Heart left ventricle (tissue), 16 donors: ENCODE data around the gene ANKRD34C. TPM values are rescaled to one million over a fixed set of nuclear protein-coding genes. Genes with fewer than 3 reads are reported as not detected.

Experiments
- ATAC-seq, 4 donors: fragments of 200-7000 bp; cut with Tn5 transposase; one replicate each; pipeline ENCODE4 v1.9.1; 2020 to 2022; ENCODE audit warnings: moderate library complexity in 4 of 4, mild to moderate bottlenecking in 3 of 4, moderate number of reproducible peaks in 1 of 4
- DNase-seq, 5 donors: peaks; one replicate each; pipeline ENCODE4 v3.0.0-alpha.2; 2020
- H3K27ac ChIP-seq, 12 donors: fragments of 200-600 bp; sonication (generic) in 4 of 12; one replicate each; pipeline versions ENCODE4 v1.5.0 to v1.8.0; 2016 to 2022; ENCODE audit warnings: mild to moderate bottlenecking in 2 of 12
- H3K27me3 ChIP-seq, 9 donors: fragments of 200-600 bp; sonication (generic) in 2 of 9; one replicate each; pipeline versions ENCODE4 v1.5.1 to v1.8.0; 2016 to 2022; ENCODE audit warnings: mild to moderate bottlenecking in 3 of 9
- H3K36me3 ChIP-seq, 9 donors: fragments of 200-600 bp; sonication (generic) in 2 of 9; one replicate each; pipeline versions ENCODE4 v1.5.0 to v1.8.0; 2018 to 2022; ENCODE audit warnings: mild to moderate bottlenecking in 2 of 9
- H3K4me1 ChIP-seq, 12 donors: fragments of 200-600 bp; sonication (generic) in 4 of 12; one replicate each; pipeline versions ENCODE4 v1.5.0 to v1.8.0; 2016 to 2022; ENCODE audit warnings: mild to moderate bottlenecking in 3 of 12
- H3K4me3 ChIP-seq, 12 donors: fragments of 200-600 bp; sonication (generic) in 4 of 12; one replicate each; pipeline versions ENCODE4 v1.5.0 to v1.8.0; 2017 to 2022; ENCODE audit warnings: mild to moderate bottlenecking in 9 of 12, moderate library complexity in 4 of 12
- H3K9me3 ChIP-seq, 12 donors: fragments of 200-600 bp; sonication (generic) in 4 of 12; one replicate each; pipeline versions ENCODE4 v1.5.0 to v1.8.0; 2016 to 2022; ENCODE audit warnings: mild to moderate bottlenecking in 1 of 12
- POLR2A ChIP-seq, 2 donors: fragments of 450-650 bp; IDR thresholded peaks; one replicate each; pipeline ENCODE4 v1.6.1; 2017; ENCODE audit warnings: antibody characterized with exemption in 2 of 2, mild to moderate bottlenecking in 2 of 2, moderate library complexity in 2 of 2
- WGBS, 4 donors: extraction: QIAGEN DNeasy Blood & Tissue Kit in 2 of 4; methylation state at CpG; one replicate each; pipeline versions ENCODE4 v1.1.5 to v1.1.7; 2013 to 2018; 5-methylcytosine and 5-hydroxymethylcytosine counted together
- intact Hi-C, 10 donors: fragments of 100-400 bp; cut with DNase I; formaldehyde crosslinking; loops; one replicate each; pipeline versions ENCODE4 v1.11.1 to v1.14.2; 2022
- polyA plus RNA-seq, 2 donors: library from polyadenylated mRNA; stranded (reverse); fragments of 200-250 nt; gene quantifications; one replicate each; pipeline ENCODE4 v1.2.3, GENCODE V29; 2013
- total RNA-seq, 9 donors: library from RNA; depleted of rRNA in 2 of 9; stranded (reverse); fragments of >200 nt in 2 of 9; fragmentation: NEBNext Ultra II Directional in 3 of 9; extraction: Animal tissue kit (Norgen Biotek cat#: 25700) in 3 of 9; gene quantifications; one replicate each; pipeline versions ENCODE4 v1.1.0 to v1.2.4, GENCODE V29; 2016 to 2023
- TF ChIP-seq, protein P1 (sequence below), 12 donors: fragments of 200-600 bp; sonication (generic) in 4 of 12; IDR thresholded peaks; one replicate each; pipeline versions ENCODE4 v1.5.0 to v1.8.0; 2018 to 2022; ENCODE audit warnings: antibody characterized with exemption in 12 of 12, mild to moderate bottlenecking in 5 of 12
- donor health status: ischemic (EF 13 %, LVEDD 7.1; RV severe dilation, severe dysfunction).
- donor health status: healthy with polysubstance abuse.
- donor health status: DM: no; HTN: yes; CAD: no.
- donor health status: DM: no; HTN: no; CAD: no.
- donor health status: ischemic (EF 25% LVEDD 6.9; RV normal size, moderate dysfunction).
- donor health status: ischemic (EF 25% LVEDD 5.7; RV mildly dilated, moderate dysfunction).
- donor health status: healthy.
- donor health status: DM: yes; HTN: yes; CAD: no.
- donor health status: ischemic (EF 35%, LVEDD 5.7; RV mildly dilated, moderate dysfunction).
- donor health status: nonischemic (EF 11% LVEDD 7.7; RV severe dilation, severe dysfunction).
- donor health status: DM: yes; HTN: yes; CAD: no.
- donor health status: PGD.
- donor health status: ischemic (EF 29% LVEDD 5.4; RV normal size, mild dysfunction).
- donor health status: nonischemic (EF 23%, LVEDD 6.1; RV moderate dilation, normal function).

Gene ANKRD34C
- total and polyA plus RNA-seq, 11 donors: 0.09 to 2.0 (median 0.45) TPM; not detected in 1

DNA sequence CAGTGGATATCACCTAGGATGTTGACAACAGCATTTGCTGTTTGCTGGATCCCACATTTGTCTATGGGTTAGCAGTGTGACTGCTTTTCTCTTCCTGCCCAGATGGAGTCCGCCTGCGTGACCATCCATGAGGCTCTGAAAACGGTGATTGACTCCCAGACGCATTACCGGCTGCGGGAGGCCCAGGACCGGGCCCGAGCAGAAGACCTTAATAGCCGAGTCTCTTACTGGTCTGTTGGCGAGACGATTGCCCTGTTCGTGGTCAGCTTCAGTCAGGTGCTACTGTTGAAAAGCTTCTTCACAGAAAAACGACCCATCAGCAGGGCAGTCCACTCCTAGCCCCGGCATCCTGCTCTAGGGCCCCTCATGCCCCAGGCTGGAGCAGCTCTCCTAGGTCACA lies 39.4 kb downstream of the ANKRD34C start:
- no peak for TF ChIP-seq POLR2A (IDR thresholded peaks at IDR 0.05)
- TF ChIP-seq, protein P1, sequence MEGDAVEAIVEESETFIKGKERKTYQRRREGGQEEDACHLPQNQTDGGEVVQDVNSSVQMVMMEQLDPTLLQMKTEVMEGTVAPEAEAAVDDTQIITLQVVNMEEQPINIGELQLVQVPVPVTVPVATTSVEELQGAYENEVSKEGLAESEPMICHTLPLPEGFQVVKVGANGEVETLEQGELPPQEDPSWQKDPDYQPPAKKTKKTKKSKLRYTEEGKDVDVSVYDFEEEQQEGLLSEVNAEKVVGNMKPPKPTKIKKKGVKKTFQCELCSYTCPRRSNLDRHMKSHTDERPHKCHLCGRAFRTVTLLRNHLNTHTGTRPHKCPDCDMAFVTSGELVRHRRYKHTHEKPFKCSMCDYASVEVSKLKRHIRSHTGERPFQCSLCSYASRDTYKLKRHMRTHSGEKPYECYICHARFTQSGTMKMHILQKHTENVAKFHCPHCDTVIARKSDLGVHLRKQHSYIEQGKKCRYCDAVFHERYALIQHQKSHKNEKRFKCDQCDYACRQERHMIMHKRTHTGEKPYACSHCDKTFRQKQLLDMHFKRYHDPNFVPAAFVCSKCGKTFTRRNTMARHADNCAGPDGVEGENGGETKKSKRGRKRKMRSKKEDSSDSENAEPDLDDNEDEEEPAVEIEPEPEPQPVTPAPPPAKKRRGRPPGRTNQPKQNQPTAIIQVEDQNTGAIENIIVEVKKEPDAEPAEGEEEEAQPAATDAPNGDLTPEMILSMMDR (IDR thresholded peaks at IDR 0.05): no peak
- 88 to 95% (median 92%) methylated on average over 10 to 14 of the region's 14 CpGs for WGBS, 4 donors
- ATAC-seq: no peak

DNA sequence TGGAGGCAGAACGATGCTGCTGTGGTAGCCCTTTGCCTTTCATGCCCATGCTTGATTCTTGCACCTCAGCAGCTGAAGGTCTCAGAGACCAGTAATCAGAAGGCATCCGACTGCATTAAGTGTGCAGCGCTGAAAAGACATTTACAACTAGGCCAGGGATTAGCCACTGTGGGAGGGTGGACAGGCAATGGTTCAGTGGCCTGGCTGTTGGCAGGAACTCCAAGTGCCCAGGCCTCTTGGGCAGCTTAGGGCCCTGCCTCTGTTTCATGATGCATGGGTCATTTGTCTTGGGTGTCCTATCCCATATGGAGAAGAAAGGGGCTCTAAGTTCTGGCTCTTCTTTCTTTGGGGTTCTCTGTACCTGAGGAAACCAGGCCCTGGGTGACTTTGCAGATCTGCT lies 39.8 kb downstream of the ANKRD34C start:
- DNase-seq (no peak), ATAC-seq (no peak)
- no peaks in the 10 kb centered on the region for H3K27me3 ChIP-seq
- no peak overlapping the region for H3K4me3 ChIP-seq
- peaks cover 0 to 73% (median 35%) of the 10 kb centered on the region in 9 donors for H3K36me3 ChIP-seq
- TF ChIP-seq, protein P1 (IDR thresholded peaks at IDR 0.05): no peak
- no peak for TF ChIP-seq POLR2A (IDR thresholded peaks at IDR 0.05)
- H3K4me1 ChIP-seq: no peaks in the 10 kb centered on the region
- H3K27ac ChIP-seq: no peak overlapping the region
- no peaks in the 10 kb centered on the region for H3K9me3 ChIP-seq
- intact Hi-C loops: no loop called here
- 92 to 97% (median 94%) methylated on average over 3 of the region's 3 CpGs for WGBS, 4 donors

More for the DNA sequence above, 39.4 kb downstream of the ANKRD34C start:
- Histone ChIP-seq H3K27ac (no peak overlapping the region), H3K4me1 (no peaks in the 10 kb centered on the region), H3K4me3 (no peak overlapping the region), H3K36me3 (peaks cover 0 to 78% (median 39%) of the 10 kb centered on the region in 9 donors), H3K27me3 (no peaks in the 10 kb centered on the region), H3K9me3 (no peaks in the 10 kb centered on the region)
- DNase-seq: no peak
- intact Hi-C loops: no loop called here

DNA sequence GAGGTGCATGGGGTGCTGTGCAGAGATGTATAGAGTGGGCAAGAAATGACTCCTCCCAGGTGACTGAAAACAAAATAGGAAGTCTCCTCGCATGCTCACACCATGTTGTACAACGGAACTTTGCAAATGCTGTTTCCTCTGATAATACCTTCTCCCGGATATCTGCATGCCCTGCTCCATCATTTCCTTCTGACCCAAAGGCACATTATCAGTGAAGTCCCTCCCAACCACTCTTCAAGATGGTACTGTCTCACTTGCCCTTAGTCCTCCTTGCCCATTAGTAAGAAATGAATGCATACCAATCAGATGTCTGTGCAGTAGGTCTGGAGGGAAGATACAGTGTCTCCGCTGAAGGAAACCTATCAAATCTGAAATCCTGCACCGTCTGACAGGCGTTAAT lies 40.4 kb downstream of the ANKRD34C start:
- Histone ChIP-seq H3K4me1 (no peaks in the 10 kb centered on the region), H3K27me3 (no peaks in the 10 kb centered on the region), H3K4me3 (no peak overlapping the region), H3K27ac (no peak overlapping the region), H3K9me3 (no peaks in the 10 kb centered on the region), H3K36me3 (peaks cover 0 to 67% (median 30%) of the 10 kb centered on the region in 9 donors)
- DNase-seq (no peak), ATAC-seq (no peak)
- intact Hi-C loops: no loop called here
- 60 to 71% (median 63%) methylated on average over 6 of the region's 6 CpGs for WGBS, 4 donors
- no peak for TF ChIP-seq POLR2A (IDR thresholded peaks at IDR 0.05)
- TF ChIP-seq, protein P1 (IDR thresholded peaks at IDR 0.05): no peak

DNA sequence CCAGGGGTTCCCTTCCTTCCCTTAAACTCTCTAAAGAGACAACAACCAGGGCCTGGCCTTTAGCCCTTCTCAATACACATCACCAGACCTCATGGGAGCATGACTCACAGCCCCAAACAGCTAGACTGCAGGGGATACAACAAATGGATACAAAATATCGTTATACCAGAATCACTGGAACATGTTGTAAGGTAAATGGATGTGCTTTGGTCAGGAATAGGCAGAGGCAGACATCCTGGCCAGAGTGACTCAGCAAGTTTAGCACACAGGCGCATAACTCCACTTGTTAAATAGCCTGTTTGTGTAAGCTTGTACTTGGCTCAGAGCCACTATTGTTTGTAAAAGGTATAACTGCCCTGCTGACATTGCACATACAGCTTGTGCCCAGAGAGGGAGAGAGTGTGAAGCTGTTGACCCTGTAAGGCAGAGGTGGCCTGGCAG lies 46.7 kb downstream of the ANKRD34C start:
- ATAC-seq (peak in 1 of 4 donors; percentile 38), DNase-seq (no peak)
- WGBS, 4 donors: 74 to 80% (median 77%) methylated on average over 2 of the region's 2 CpGs
- intact Hi-C loops: no loop called here
- peaks cover 0 to 5% (median 0%) of the 10 kb centered on the region in 12 donors for H3K9me3 ChIP-seq
- H3K27me3 ChIP-seq: no peaks in the 10 kb centered on the region
- H3K27ac ChIP-seq: no peak overlapping the region
- no peak for TF ChIP-seq POLR2A (IDR thresholded peaks at IDR 0.05)
- TF ChIP-seq, protein P1 (IDR thresholded peaks at IDR 0.05): no peak
- H3K4me1 ChIP-seq: no peaks in the 10 kb centered on the region
- no peak overlapping the region for H3K4me3 ChIP-seq
- H3K36me3 ChIP-seq: peaks cover 0 to 16% (median 0%) of the 10 kb centered on the region in 9 donors

Other genes with a start within 250 kb of the ANKRD34C start
- gene RASGRF1, start 191.9 kb upstream of the ANKRD34C start, total RNA-seq: under 1 TPM in 3 of 9 donors, not detected in 6; 0.12 to 0.40 (median 0.25) TPM
- not detected for gene RASGRF1, start 191.9 kb upstream of the ANKRD34C start, polyA plus RNA-seq
- 10 to 100 TPM; 18.0 to 48.2 (median 24.6) TPM for gene TMED3, start 28.4 kb downstream of the ANKRD34C start, total RNA-seq
- gene TMED3, start 28.4 kb downstream of the ANKRD34C start, polyA plus RNA-seq: 10 to 100 TPM; 16.5 to 40.4 TPM
- gene MINAR1, start 149.6 kb downstream of the ANKRD34C start, total RNA-seq: under 1 TPM in 7 of 9 donors, not detected in 2; 0.04 to 0.29 (median 0.14) TPM
- under 1 TPM; 0.04 to 0.06 TPM for gene MINAR1, start 149.6 kb downstream of the ANKRD34C start, polyA plus RNA-seq